ENCODE results near the gene C1orf159.
A peak's percentile ranks its signal among the peaks of the same experiment; 100 is the strongest.

Gene C1orf159

DNA sequence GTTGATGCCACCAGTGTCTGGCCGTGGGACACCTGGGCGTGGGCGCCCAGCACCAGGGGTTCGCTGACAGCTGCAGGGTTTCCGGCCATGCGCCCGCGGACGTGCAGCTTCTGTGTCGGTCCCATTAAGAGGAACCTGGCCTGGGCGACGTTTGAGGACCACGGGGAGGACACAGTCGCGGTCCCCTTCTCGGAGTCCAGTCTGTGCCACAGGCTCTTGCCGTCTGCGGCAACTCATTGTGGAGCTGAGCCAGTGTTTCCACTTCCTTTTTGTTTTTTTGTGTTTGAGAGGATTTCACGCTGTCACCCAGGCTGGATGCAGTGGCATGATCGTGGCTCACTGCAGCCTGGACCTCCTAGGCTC lies 1.6 kb upstream of the C1orf159 start:
- Histone ChIP-seq H3K9me3 (ENCODE audit: control insufficient read depth, insufficient read depth, low read length) (no peaks in the 10 kb centered on the region), H3K4me1 (ENCODE audit: control insufficient read depth, insufficient read depth, low read length) (peaks cover 2% of the 10 kb centered on the region; the same call in 1 of the 2 replicates), H3K27ac (ENCODE audit: low read length) (no peak overlapping the region), H3K4me3 (ENCODE audit: low read length) (no peak overlapping the region), H3K27me3 (ENCODE audit: control insufficient read depth, insufficient read depth, low read length) (no peaks in the 10 kb centered on the region), H3K36me3 (ENCODE audit: control insufficient read depth, insufficient read depth, low read length) (0 out of 2 replicates have a peak, but pooled peaks cover under 1% of the 10 kb centered on the region)
- no peak for DNase-seq (ENCODE audit: low read depth, low spot score)
- no CpG with 5 or more reads among the region's 20 CpGs for WGBS (ENCODE audit: insufficient coverage, insufficient read length)

DNA sequence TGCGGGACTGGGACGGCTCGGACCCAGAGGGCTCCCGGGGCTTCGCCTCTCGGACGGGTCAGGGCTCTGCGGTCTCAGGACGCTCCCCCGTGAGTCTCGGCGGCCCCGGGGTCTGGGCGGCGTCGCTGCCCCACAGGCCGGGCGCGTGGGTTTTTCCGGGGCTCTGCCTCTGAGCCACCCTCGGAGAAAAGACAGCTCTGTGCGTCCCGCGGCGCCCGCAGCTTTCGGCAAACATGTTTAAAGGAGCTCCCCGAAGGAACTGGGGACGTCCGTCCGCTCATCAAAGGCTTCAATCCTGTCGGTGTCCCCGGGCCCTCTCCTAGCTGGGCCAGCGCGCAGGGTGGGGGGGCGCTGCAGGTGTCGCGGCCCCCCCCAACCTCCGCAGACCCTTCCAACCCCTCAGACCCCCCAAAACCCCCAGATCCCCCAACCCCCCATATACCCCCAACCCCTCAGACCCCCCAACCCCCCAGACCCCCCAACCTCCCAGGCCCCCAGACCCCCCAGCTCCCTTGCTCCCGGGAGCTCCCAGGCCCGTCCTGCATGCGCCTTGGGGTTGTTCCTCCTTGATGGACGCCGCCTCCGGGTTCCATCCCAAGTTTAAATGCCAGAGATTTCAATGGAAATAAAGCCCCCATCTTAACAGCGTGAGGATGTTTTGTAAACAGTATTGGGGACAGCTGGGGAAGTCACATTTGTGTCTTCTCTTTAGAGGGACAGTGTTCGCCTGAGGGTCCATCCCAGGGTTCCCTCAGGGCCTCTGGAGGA lies 996 bp upstream of the C1orf159 start:
- no peak overlapping the region for H3K27ac ChIP-seq (ENCODE audit: low read length)
- no CpG with 5 or more reads among the region's 47 CpGs for WGBS (ENCODE audit: insufficient coverage, insufficient read length)
- no peak for DNase-seq (ENCODE audit: low read depth, low spot score)

DNA sequence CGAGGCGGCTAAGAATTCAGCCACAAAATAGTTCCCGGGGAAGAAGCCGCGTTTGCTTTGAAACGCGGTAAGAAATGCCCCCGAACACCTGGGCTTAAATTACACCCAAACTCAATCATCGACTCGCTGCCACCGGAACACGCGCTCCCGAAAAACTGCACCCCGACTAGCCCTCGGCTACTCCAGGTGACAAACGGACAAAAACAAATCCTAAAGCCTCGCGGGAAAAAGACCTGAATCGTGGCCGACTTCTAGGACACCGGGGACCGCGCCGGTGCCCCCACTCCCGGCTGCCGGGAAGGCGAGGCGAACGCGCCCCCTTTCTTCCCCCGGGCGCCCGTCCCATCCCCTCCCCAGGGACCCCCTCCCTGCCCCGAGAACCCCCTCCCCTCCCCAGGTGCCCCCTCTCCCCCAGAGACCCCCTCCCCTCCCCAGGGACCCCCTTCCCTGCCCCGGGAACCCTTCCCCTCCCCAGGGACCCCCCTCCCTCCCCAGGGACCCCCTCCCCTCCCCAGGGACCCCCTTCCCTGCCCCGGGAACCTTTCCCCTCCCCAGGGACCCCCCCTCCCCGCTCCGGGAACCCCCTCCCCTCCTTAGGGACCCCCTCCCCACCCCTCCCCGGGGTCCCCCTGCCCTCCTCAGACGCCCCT lies 628 bp downstream of the C1orf159 start:
- Histone ChIP-seq H3K4me1 (ENCODE audit: control insufficient read depth, insufficient read depth, low read length) (peaks cover 3% of the 10 kb centered on the region; the same call in 1 of the 2 replicates), H3K36me3 (ENCODE audit: control insufficient read depth, insufficient read depth, low read length) (0 out of 2 replicates have a peak, but pooled peaks cover 3% of the 10 kb centered on the region), H3K4me3 (ENCODE audit: low read length) (peak overlapping the region; percentile 60), H3K9me3 (ENCODE audit: control insufficient read depth, insufficient read depth, low read length) (no peaks in the 10 kb centered on the region), H3K27ac (ENCODE audit: low read length) (no peak overlapping the region), H3K27me3 (ENCODE audit: control insufficient read depth, insufficient read depth, low read length) (no peaks in the 10 kb centered on the region)
- WGBS (ENCODE audit: insufficient coverage, insufficient read length), result no CpG with 5 or more reads among the region's 41 CpGs
- DNase-seq (ENCODE audit: low read depth, low spot score), result no peak

More for the DNA sequence above, 996 bp upstream of the C1orf159 start:
- H3K4me3 ChIP-seq (ENCODE audit: low read length), result peak overlapping the region; percentile 38; the same call in 1 of the 2 replicates
- 0 out of 2 replicates have a peak, but pooled peaks cover 3% of the 10 kb centered on the region for H3K36me3 ChIP-seq (ENCODE audit: control insufficient read depth, insufficient read depth, low read length)
- H3K9me3 ChIP-seq (ENCODE audit: control insufficient read depth, insufficient read depth, low read length), result no peaks in the 10 kb centered on the region
- H3K4me1 ChIP-seq (ENCODE audit: control insufficient read depth, insufficient read depth, low read length), result peaks cover 2% of the 10 kb centered on the region; the same call in 1 of the 2 replicates
- no peaks in the 10 kb centered on the region for H3K27me3 ChIP-seq (ENCODE audit: control insufficient read depth, insufficient read depth, low read length)

DNA sequence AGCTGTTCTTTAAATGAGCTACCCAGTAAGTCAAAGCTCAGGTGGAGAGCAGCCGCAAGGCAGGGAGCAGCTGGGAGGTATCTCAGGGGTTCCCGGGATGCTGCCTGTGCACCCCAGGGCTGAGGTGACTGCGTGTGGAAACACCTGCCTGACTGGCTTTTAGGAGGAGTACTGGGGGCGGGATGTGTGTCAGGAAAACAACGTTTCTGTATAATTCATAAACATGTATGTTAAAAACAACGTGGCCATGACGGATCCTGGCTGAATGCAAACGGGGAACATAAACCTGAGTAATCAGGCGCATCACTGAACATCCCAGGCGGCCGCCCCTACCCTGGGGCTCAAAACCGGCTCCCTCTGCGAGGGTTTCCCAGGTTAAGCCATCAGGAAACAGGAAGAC lies 1.5 kb downstream of the C1orf159 start:
- DNase-seq (ENCODE audit: low read depth, low spot score), result no peak
- Histone ChIP-seq H3K4me1 (ENCODE audit: control insufficient read depth, insufficient read depth, low read length) (peaks cover 3% of the 10 kb centered on the region; the same call in 1 of the 2 replicates), H3K27ac (ENCODE audit: low read length) (no peak overlapping the region), H3K9me3 (ENCODE audit: control insufficient read depth, insufficient read depth, low read length) (no peaks in the 10 kb centered on the region), H3K27me3 (ENCODE audit: control insufficient read depth, insufficient read depth, low read length) (no peaks in the 10 kb centered on the region), H3K4me3 (ENCODE audit: low read length) (no peak overlapping the region), H3K36me3 (ENCODE audit: control insufficient read depth, insufficient read depth, low read length) (0 out of 2 replicates have a peak, but pooled peaks cover 3% of the 10 kb centered on the region)
- no CpG with 5 or more reads among the region's 13 CpGs for WGBS (ENCODE audit: insufficient coverage, insufficient read length)

DNA sequence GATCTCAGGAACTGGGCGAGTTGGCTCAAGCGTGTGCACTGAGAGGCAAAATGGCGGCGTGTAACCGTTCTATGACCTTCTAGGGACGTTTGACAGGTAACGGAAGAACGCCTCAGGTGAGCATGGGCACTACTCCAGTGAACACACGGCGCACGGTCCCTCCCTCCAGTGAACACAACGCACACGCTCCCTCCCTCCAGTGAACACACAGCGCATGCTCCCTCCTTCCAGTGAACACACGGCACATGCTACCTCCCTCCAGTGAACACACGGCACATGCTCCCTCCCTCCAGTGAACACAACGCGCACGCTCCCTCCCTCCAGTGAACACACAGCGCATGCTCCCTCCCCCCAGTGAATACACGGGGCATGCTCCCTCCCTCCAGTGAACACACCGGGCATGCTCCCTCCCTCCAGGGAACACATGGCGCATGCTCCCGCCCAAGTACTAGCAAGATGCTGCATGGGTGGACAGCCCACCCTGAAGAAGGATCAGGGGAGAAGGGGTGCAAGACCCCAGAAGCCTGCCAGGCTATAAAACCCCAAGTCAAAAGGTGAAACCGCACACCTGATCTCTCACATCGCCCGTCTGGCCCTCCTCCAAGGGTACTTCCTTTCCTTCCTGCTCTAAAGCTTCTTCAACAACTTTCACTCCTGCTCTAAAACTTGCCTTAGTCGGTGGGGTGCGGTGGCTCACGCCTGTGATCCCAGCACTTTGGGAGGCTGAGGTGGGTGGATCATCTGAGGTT lies 3.5 kb downstream of the C1orf159 start:
- WGBS (ENCODE audit: insufficient coverage, insufficient read length), result no CpG with 5 or more reads among the region's 30 CpGs
- no peak overlapping the region for H3K27ac ChIP-seq (ENCODE audit: low read length)
- no peaks in the 10 kb centered on the region for H3K27me3 ChIP-seq (ENCODE audit: control insufficient read depth, insufficient read depth, low read length)
- H3K36me3 ChIP-seq (ENCODE audit: control insufficient read depth, insufficient read depth, low read length), result 0 out of 2 replicates have a peak, but pooled peaks cover 3% of the 10 kb centered on the region
- no peak overlapping the region for H3K4me3 ChIP-seq (ENCODE audit: low read length)
- H3K4me1 ChIP-seq (ENCODE audit: control insufficient read depth, insufficient read depth, low read length), result peaks cover 3% of the 10 kb centered on the region; the same call in 1 of the 2 replicates
- no peak for DNase-seq (ENCODE audit: low read depth, low spot score)
- no peaks in the 10 kb centered on the region for H3K9me3 ChIP-seq (ENCODE audit: control insufficient read depth, insufficient read depth, low read length)

DNA sequence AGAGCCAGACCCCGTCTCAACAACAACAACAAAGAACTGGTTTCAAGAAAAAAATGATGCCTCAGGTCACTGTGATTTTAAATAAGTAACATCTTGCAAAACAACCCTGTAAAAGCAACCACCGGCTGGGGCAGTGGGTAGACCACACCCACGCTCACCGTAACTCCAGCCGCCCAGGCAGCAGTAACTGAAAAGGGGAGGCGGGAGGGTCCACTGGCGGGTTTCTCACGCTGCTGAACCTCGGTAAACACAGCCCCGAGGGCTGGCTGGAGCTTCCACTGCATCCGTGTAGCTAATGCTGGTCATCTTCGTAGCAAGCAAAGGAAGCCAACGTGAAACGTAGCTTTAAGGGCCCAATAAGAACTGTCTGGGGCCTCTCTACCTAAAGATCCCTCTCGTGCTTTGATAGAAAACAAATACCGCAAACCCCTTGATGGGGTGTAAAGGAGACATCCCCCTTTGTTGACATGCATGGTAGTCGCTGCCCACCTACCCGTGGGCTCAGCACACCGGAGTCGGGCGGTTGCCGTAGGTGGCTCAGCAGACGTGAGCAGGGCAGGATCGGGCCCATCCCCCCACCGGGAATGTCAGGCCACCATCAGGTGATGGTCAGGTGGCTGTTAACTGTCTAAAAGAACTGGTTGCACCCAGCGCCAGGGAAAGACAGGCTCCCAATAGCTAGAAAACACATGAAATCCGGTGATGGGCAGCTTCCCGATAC lies 4.2 kb downstream of the C1orf159 start:
- Histone ChIP-seq H3K36me3 (ENCODE audit: control insufficient read depth, insufficient read depth, low read length) (peaks cover 3% of the 10 kb centered on the region; the same call in 1 of the 2 replicates), H3K27me3 (ENCODE audit: control insufficient read depth, insufficient read depth, low read length) (no peaks in the 10 kb centered on the region), H3K4me1 (ENCODE audit: control insufficient read depth, insufficient read depth, low read length) (peaks cover 3% of the 10 kb centered on the region; the same call in 1 of the 2 replicates), H3K27ac (ENCODE audit: low read length) (no peak overlapping the region), H3K9me3 (ENCODE audit: control insufficient read depth, insufficient read depth, low read length) (no peaks in the 10 kb centered on the region; the same call in 1 of the 2 replicates), H3K4me3 (ENCODE audit: low read length) (no peak overlapping the region)
- WGBS (ENCODE audit: insufficient coverage, insufficient read length), result no CpG with 5 or more reads among the region's 28 CpGs
- no peak for DNase-seq (ENCODE audit: low read depth, low spot score)

DNA sequence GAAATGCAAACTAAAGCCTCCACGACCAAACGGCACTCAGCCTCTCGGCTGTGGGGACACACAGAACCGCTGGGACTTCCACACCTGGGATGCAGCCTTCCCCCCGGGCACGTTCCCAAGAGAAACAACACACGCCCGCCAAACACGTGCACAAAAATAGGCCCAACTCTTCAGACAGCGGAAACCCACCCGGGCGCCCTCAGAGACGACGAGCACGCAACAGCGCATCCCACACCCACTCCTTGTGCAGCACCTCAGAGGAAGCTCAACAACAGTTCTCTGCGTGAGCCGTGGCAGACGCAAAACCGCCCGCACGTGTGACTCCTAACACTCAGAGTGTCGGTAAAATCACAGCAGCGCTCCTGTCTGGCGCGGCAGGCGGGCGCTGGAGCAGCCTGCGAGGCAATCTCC lies 5.3 kb downstream of the C1orf159 start:
- no peak overlapping the region for H3K4me3 ChIP-seq (ENCODE audit: low read length)
- DNase-seq (ENCODE audit: low read depth, low spot score), result no peak
- H3K9me3 ChIP-seq (ENCODE audit: control insufficient read depth, insufficient read depth, low read length), result peaks cover 2% of the 10 kb centered on the region
- H3K27ac ChIP-seq (ENCODE audit: low read length), result no peak overlapping the region
- no CpG with 5 or more reads among the region's 29 CpGs for WGBS (ENCODE audit: insufficient coverage, insufficient read length)
- peaks cover 3% of the 10 kb centered on the region; the same call in 1 of the 2 replicates for H3K36me3 ChIP-seq (ENCODE audit: control insufficient read depth, insufficient read depth, low read length)
- H3K27me3 ChIP-seq (ENCODE audit: control insufficient read depth, insufficient read depth, low read length), result no peaks in the 10 kb centered on the region
- peaks cover 3% of the 10 kb centered on the region; the same call in 1 of the 2 replicates for H3K4me1 ChIP-seq (ENCODE audit: control insufficient read depth, insufficient read depth, low read length)

DNA sequence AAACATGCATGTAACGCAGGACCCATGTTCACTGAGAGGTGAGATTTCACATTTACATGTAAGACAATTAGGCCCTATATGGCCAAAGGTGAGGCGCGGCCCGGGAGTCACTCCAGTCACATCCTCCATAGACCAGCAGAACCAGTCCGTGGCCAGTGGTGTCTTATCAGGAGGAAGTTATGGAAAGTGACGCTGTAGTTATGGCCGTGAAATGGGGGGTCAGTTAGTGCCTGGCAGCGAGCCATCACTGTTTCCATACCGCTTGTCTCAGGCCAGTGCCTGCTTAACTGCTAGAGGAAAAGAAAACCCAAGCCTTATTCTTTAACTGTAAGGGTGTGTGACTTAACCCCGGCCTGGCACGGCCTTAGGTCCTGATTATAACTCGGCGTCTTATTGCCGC lies 6.1 kb downstream of the C1orf159 start:
- DNase-seq (ENCODE audit: low read depth, low spot score), result no peak
- H3K4me3 ChIP-seq (ENCODE audit: low read length), result no peak overlapping the region

DNA sequence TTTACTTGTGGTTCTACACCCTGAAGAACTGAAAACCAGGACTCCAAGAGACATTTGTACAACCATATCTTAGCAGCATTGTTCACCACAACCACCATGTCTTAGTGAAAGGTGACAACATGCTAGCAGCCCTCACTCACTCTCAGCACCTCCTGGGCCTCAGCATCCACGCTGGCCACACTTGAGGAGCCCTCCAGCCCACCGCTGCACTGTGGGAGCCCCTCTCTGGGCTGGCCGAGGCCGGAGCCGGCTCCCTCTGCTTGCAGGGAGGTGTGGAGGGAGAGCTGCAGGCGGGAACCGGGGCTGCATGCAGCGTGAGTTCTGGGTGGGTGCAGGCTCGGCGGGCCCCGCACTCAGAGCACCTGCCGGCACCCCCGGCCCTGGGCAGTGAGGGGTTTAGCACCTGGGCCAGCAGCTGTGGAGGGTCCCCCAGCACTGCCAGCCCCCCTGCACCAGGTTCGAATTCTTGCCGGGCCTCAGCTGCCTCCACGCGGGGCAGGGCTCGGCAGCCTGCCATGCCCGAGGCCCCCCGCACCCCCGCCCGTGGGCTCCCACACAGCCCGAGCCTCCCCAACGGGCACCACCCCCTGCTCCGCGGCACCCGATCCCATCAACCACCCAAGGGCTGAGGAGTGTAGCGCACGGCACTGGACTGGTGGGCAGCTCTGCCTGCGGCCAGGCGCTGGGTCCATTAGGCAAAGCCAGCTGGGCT lies 9.2 kb downstream of the C1orf159 start:
- H3K4me3 ChIP-seq (ENCODE audit: low read length), result no peak overlapping the region
- no peak overlapping the region for H3K27ac ChIP-seq (ENCODE audit: low read length)
- WGBS (ENCODE audit: insufficient coverage, insufficient read length), result no CpG with 5 or more reads among the region's 31 CpGs
- no peaks in the 10 kb centered on the region for H3K4me1 ChIP-seq (ENCODE audit: control insufficient read depth, insufficient read depth, low read length)
- H3K9me3 ChIP-seq (ENCODE audit: control insufficient read depth, insufficient read depth, low read length), result peaks cover 2% of the 10 kb centered on the region
- no peaks in the 10 kb centered on the region; the same call in 1 of the 2 replicates for H3K36me3 ChIP-seq (ENCODE audit: control insufficient read depth, insufficient read depth, low read length)
- H3K27me3 ChIP-seq (ENCODE audit: control insufficient read depth, insufficient read depth, low read length), result no peaks in the 10 kb centered on the region
- no peak for DNase-seq (ENCODE audit: low read depth, low spot score)

More for the DNA sequence above, 6.1 kb downstream of the C1orf159 start:
- Histone ChIP-seq H3K9me3 (ENCODE audit: control insufficient read depth, insufficient read depth, low read length) (peaks cover 2% of the 10 kb centered on the region), H3K27ac (ENCODE audit: low read length) (no peak overlapping the region), H3K27me3 (ENCODE audit: control insufficient read depth, insufficient read depth, low read length) (no peaks in the 10 kb centered on the region), H3K36me3 (ENCODE audit: control insufficient read depth, insufficient read depth, low read length) (peaks cover 3% of the 10 kb centered on the region; the same call in 1 of the 2 replicates), H3K4me1 (ENCODE audit: control insufficient read depth, insufficient read depth, low read length) (peaks cover 3% of the 10 kb centered on the region; the same call in 1 of the 2 replicates)
- WGBS (ENCODE audit: insufficient coverage, insufficient read length), result no CpG with 5 or more reads among the region's 14 CpGs

Measured in iPS DF 6.9 (cell line).